SU-DHL-6 (cell line): ENCODE measurements around the gene METTL6.

Experiments
- EZH2phosphoT487 ChIP-seq: fragments of 200-600 bp; sonication (generic), shearing (Covaris generic); conservative IDR thresholded peaks from 2 replicates; pipeline ENCODE4 v1.6.1; 2018; ENCODE audit warnings: mild to moderate bottlenecking, antibody characterized with exemption, low read length, moderate library complexity, mixed read lengths
- TF ChIP-seq, protein P1 (sequence below): fragments of 200-600 bp; sonication (generic); IDR thresholded peaks from one replicate; pipeline ENCODE4 v1.5.1; 2017; ENCODE audit warnings: antibody characterized with exemption, mild to moderate bottlenecking, low read length, moderate library complexity; ENCODE audit not compliant: insufficient read depth, poor library complexity, severe bottlenecking

- no peak for TF ChIP-seq EZH2phosphoT487
- TF ChIP-seq, protein P1, sequence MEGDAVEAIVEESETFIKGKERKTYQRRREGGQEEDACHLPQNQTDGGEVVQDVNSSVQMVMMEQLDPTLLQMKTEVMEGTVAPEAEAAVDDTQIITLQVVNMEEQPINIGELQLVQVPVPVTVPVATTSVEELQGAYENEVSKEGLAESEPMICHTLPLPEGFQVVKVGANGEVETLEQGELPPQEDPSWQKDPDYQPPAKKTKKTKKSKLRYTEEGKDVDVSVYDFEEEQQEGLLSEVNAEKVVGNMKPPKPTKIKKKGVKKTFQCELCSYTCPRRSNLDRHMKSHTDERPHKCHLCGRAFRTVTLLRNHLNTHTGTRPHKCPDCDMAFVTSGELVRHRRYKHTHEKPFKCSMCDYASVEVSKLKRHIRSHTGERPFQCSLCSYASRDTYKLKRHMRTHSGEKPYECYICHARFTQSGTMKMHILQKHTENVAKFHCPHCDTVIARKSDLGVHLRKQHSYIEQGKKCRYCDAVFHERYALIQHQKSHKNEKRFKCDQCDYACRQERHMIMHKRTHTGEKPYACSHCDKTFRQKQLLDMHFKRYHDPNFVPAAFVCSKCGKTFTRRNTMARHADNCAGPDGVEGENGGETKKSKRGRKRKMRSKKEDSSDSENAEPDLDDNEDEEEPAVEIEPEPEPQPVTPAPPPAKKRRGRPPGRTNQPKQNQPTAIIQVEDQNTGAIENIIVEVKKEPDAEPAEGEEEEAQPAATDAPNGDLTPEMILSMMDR, result peak; percentile 78
These were observed 49.2 kb downstream of the METTL6 start for GRCh38 chr3:15377961-15378791.
